HG03571 (cell line): ENCODE measurements around the gene TMEM129.

Experiments
- ATAC-seq: cut with Tn5 transposase; IDR thresholded peaks from one replicate; pipeline ENCODE4 v1.9.1; 2021; ENCODE audit not compliant: unreplicated experiment

The TMEM129 gene

GRCh38 chr4:1721666-1722550 lies 785 bp upstream of the TMEM129 start:
- ATAC-seq: peak; percentile 3

- peak; percentile 9 for ATAC-seq
Measured at GRCh38 chr4:1720163-1720983, 750 bp downstream of the TMEM129 start.

GRCh38 chr4:1718095-1718850 lies 2.9 kb downstream of the TMEM129 start:
- no peak for ATAC-seq

- no peak for ATAC-seq
Measured at GRCh38 chr4:1717129-1718094, 3.7 kb downstream of the TMEM129 start.

GRCh38 chr4:1716065-1716945 lies 4.8 kb downstream of the TMEM129 start:
- ATAC-seq: no peak

GRCh38 chr4:1715002-1715758 lies 5.9 kb downstream of the TMEM129 start:
- ATAC-seq: no peak

GRCh38 chr4:1714303-1715001 lies 6.7 kb downstream of the TMEM129 start:
- ATAC-seq: no peak

GRCh38 chr4:1713003-1713851 lies 7.9 kb downstream of the TMEM129 start:
- no peak for ATAC-seq

GRCh38 chr4:1712216-1713002 lies 8.7 kb downstream of the TMEM129 start, which contains the start of gene SLBP:
Gene SLBP, minus strand, starts transcription at chr4:1712319. Its CDS starts 131 bp downstream, at chr4:1712188.
- peak; percentile 60 for ATAC-seq

GRCh38 chr4:1711571-1712215 lies 9.4 kb downstream of the TMEM129 start:
- ATAC-seq: peak; percentile 10

- ATAC-seq: peak; percentile 0
Measured at GRCh38 chr4:1711055-1711570, 10.0 kb downstream of the TMEM129 start.

GRCh38 chr4:1708581-1708980 lies 12.5 kb downstream of the TMEM129 start:
- no peak for ATAC-seq

- ATAC-seq: no peak
Measured at GRCh38 chr4:1706358-1706757, 14.8 kb downstream of the TMEM129 start.

GRCh38 chr4:1705732-1706131 lies 15.4 kb downstream of the TMEM129 start:
- ATAC-seq: no peak

- no peak for ATAC-seq
Measured at GRCh38 chr4:1703867-1704266, 17.3 kb downstream of the TMEM129 start.
